ENCODE results near the gene KIF20B.
"Not testable (repeated sequence)": the region's sequence is repeated elsewhere in the genome, so short reads cannot be mapped to it uniquely, and the experiment has no call there.

The KIF20B gene

GRCh38 chr10:89741126-89741762 lies 39.9 kb downstream of the KIF20B start:
- no peak overlapping the region for H3K4me3 ChIP-seq (ENCODE audit: low read depth, low read length)
- TF ChIP-seq CTCF (IDR thresholded peaks at IDR 0.05; ENCODE audit: low read depth, low read length): no peak

- no peak for TF ChIP-seq CTCF (IDR thresholded peaks at IDR 0.05; ENCODE audit: low read depth, low read length)
- no peak overlapping the region for H3K4me3 ChIP-seq (ENCODE audit: low read depth, low read length)
Observed at GRCh38 chr10:89744026-89744425, 42.6 kb downstream of the KIF20B start.

- no peak for TF ChIP-seq CTCF (IDR thresholded peaks at IDR 0.05; ENCODE audit: low read depth, low read length)
- H3K4me3 ChIP-seq (ENCODE audit: low read depth, low read length): no peak overlapping the region
Observed at GRCh38 chr10:89745903-89746302, 44.5 kb downstream of the KIF20B start.

GRCh38 chr10:89750441-89750840 lies 49.1 kb downstream of the KIF20B start:
- no peak overlapping the region for H3K4me3 ChIP-seq (ENCODE audit: low read depth, low read length)
- TF ChIP-seq CTCF (IDR thresholded peaks at IDR 0.05; ENCODE audit: low read depth, low read length): no peak

GRCh38 chr10:89755374-89755773 lies 54.0 kb downstream of the KIF20B start:
- no peak for TF ChIP-seq CTCF (IDR thresholded peaks at IDR 0.05; ENCODE audit: low read depth, low read length)

GRCh38 chr10:89759531-89759930 lies 58.1 kb downstream of the KIF20B start:
- no peak for TF ChIP-seq CTCF (IDR thresholded peaks at IDR 0.05; ENCODE audit: low read depth, low read length)
- H3K4me3 ChIP-seq (ENCODE audit: low read depth, low read length): no peak overlapping the region

More at GRCh38 chr10:89755374-89755773, 54.0 kb downstream of the KIF20B start:
- no peak overlapping the region for H3K4me3 ChIP-seq (ENCODE audit: low read depth, low read length)

GRCh38 chr10:89763671-89764070 lies 62.3 kb downstream of the KIF20B start:
- not testable (repeated sequence) for H3K4me3 ChIP-seq (ENCODE audit: low read depth, low read length)

GRCh38 chr10:89771684-89772083 lies 70.3 kb downstream of the KIF20B start:
- H3K4me3 ChIP-seq (ENCODE audit: low read depth, low read length): no peak overlapping the region
- TF ChIP-seq CTCF (IDR thresholded peaks at IDR 0.05; ENCODE audit: low read depth, low read length): no peak

All from WI38 (cell line).